ENCODE data around the gene EIF5.

EIF5 gene

GRCh38 chr14:103333754-103334643 is at the start of gene EIF5:
EIF5 (plus strand) TSS chr14:103334237; CDS start chr14:103335861, 1,624 bp downstream.
- peaks cover 19 to 28% of the 10 kb centered on the region in 2 donors for H3K4me1 ChIP-seq (ENCODE audit: control insufficient read depth in 1 of 2, insufficient read depth in 2 of 2, low read length in 2 of 2)
- peak within 1 kb of the TSS; percentile 96 to 97 for H3K9ac ChIP-seq (ENCODE audit: low read depth in 1 of 2, low read length in 2 of 2)
- H3K27me3 ChIP-seq (ENCODE audit: control insufficient read depth in 1 of 2, insufficient read depth in 2 of 2, low read length in 2 of 2), result no peaks in the 10 kb centered on the region
- peak within 1 kb of the TSS; percentile 100 for H3K27ac ChIP-seq (ENCODE audit: low read depth, low read length)
- peak within 1 kb of the TSS; percentile 89 to 91 for H3K4me3 ChIP-seq (ENCODE audit: low read depth in 1 of 2, low read length in 2 of 2)
- H3K36me3 ChIP-seq (ENCODE audit: control insufficient read depth in 1 of 2, insufficient read depth in 2 of 2, low read length in 2 of 2), result peaks cover 31 to 37% of the 10 kb centered on the region in 2 donors
- H3K9me3 ChIP-seq (ENCODE audit: control insufficient read depth in 1 of 2, low read length in 2 of 2), result no peaks in the 10 kb centered on the region

DNA sequence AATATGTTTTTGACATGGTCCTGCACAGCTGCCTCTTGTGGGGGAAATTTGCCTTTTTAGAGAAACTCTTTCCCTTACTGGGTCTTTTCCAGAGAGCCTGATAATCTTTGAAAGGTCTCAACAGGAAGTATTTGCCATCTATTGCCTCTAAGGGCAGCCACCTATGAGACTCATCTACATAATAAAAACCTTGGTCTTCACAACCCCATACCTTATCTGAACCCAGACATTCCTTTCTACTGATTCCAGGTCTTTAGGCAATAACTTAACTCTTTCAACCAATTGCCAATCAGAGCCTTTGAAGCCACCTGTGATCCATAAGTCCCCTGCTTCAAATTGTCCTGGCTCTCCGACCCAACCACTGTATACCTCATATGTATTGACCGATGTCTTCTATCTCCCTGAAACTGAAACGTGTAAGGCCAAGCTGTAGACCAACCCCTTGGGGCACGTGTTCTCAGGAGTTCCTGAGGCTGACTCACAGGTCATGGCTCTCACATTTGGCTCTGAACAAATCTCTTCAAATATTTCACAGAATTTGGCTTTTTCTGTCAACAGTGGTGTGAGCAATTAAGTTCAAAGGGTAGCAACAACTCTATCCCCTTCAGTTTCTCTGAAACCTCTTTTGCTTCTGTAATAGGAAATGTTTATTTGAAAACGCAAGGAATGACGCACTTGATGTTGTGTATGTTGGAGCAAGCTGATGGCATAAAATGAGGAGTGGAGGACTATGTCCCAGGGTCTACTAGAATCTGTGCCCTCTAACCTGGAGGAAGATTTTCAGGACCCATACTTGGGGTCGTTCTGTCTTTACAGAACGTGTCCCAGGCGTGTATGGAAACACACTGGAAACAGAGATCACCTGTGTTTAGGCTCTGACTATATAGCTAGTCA is 49.2 kb upstream of the EIF5 start:
- Histone ChIP-seq H3K9me3 (ENCODE audit: control insufficient read depth in 1 of 2, low read length in 2 of 2) (no peaks in the 10 kb centered on the region), H3K4me1 (ENCODE audit: control insufficient read depth in 1 of 2, insufficient read depth in 2 of 2, low read length in 2 of 2) (peaks cover 5 to 14% of the 10 kb centered on the region in 2 donors), H3K27me3 (ENCODE audit: control insufficient read depth in 1 of 2, insufficient read depth in 2 of 2, low read length in 2 of 2) (no peaks in the 10 kb centered on the region), H3K27ac (ENCODE audit: low read depth, low read length) (no peak overlapping the region), H3K36me3 (ENCODE audit: control insufficient read depth in 1 of 2, insufficient read depth in 2 of 2, low read length in 2 of 2) (no peaks in the 10 kb centered on the region), H3K4me3 (ENCODE audit: low read depth in 1 of 2, low read length in 2 of 2) (no peak overlapping the region), H3K9ac (ENCODE audit: low read depth in 1 of 2, low read length in 2 of 2) (no peak overlapping the region)

- no peaks in the 10 kb centered on the region for H3K27me3 ChIP-seq (ENCODE audit: control insufficient read depth in 1 of 2, insufficient read depth in 2 of 2, low read length in 2 of 2)
- peaks cover 5 to 12% of the 10 kb centered on the region in 2 donors for H3K4me1 ChIP-seq (ENCODE audit: control insufficient read depth in 1 of 2, insufficient read depth in 2 of 2, low read length in 2 of 2)
- no peaks in the 10 kb centered on the region for H3K9me3 ChIP-seq (ENCODE audit: control insufficient read depth in 1 of 2, low read length in 2 of 2)
- no peak overlapping the region for H3K27ac ChIP-seq (ENCODE audit: low read depth, low read length)
- no peak overlapping the region for H3K4me3 ChIP-seq (ENCODE audit: low read depth in 1 of 2, low read length in 2 of 2)
- H3K9ac ChIP-seq (ENCODE audit: low read depth in 1 of 2, low read length in 2 of 2), result no peak overlapping the region
- no peaks in the 10 kb centered on the region for H3K36me3 ChIP-seq (ENCODE audit: control insufficient read depth in 1 of 2, insufficient read depth in 2 of 2, low read length in 2 of 2)
Observed at GRCh38 chr14:103286460-103286859, 47.6 kb upstream of the EIF5 start.

DNA sequence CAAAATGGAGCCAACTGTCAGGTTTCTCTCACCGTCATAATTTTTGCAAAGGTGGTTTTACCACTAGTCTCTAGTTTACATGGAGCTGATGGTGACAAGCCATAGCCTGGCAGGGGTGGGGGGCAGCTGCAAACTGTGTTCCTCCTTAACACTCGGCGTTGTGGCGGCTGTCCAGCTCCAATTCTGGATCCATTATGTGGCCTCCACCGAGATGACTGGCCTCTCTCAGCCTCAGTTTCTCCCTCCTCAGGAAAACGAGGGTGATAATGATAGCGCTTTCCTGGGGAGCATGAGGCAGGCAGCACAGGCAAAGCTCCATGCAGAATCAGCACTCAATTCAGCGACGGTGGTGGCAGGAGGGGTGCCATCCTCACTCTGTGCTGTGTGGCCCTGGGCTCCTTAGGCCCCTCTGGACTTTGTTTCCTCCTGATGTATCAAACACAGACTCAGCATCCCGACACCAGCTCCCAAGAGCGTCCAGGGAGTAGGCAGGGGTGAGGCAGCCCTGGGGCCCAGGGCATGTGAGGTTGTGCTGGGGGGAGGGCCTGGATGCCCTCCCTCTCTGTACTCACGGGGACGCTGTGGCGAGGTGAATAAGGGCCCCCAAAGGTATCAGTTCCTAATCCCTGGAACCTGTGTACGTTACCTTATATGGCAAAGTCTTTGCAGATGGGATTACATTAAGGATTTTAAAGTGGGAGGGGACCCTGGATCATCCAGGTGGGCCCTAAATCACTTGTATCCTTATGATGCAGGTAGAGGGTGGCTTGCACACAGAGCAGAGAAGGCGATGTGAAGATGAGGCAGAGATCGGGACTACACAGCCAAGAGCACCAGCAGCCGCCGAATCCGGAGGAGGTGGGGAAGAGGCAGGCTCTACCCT is 46.8 kb upstream of the EIF5 start:
- H3K9ac ChIP-seq (ENCODE audit: low read depth in 1 of 2, low read length in 2 of 2), result no peak overlapping the region
- no peaks in the 10 kb centered on the region for H3K27me3 ChIP-seq (ENCODE audit: control insufficient read depth in 1 of 2, insufficient read depth in 2 of 2, low read length in 2 of 2)
- peaks cover 0 to 7% of the 10 kb centered on the region in 2 donors for H3K4me1 ChIP-seq (ENCODE audit: control insufficient read depth in 1 of 2, insufficient read depth in 2 of 2, low read length in 2 of 2)
- no peaks in the 10 kb centered on the region for H3K36me3 ChIP-seq (ENCODE audit: control insufficient read depth in 1 of 2, insufficient read depth in 2 of 2, low read length in 2 of 2)
- H3K4me3 ChIP-seq (ENCODE audit: low read depth in 1 of 2, low read length in 2 of 2), result no peak overlapping the region
- no peak overlapping the region for H3K27ac ChIP-seq (ENCODE audit: low read depth, low read length)
- no peaks in the 10 kb centered on the region for H3K9me3 ChIP-seq (ENCODE audit: control insufficient read depth in 1 of 2, low read length in 2 of 2)

GRCh38 chr14:103288076-103288766 is 45.8 kb upstream of the EIF5 start:
- H3K36me3 ChIP-seq (ENCODE audit: control insufficient read depth in 1 of 2, insufficient read depth in 2 of 2, low read length in 2 of 2), result no peaks in the 10 kb centered on the region
- no peaks in the 10 kb centered on the region for H3K27me3 ChIP-seq (ENCODE audit: control insufficient read depth in 1 of 2, insufficient read depth in 2 of 2, low read length in 2 of 2)
- H3K9ac ChIP-seq (ENCODE audit: low read depth in 1 of 2, low read length in 2 of 2), result no peak overlapping the region
- no peak overlapping the region for H3K4me3 ChIP-seq (ENCODE audit: low read depth in 1 of 2, low read length in 2 of 2)
- no peak overlapping the region for H3K27ac ChIP-seq (ENCODE audit: low read depth, low read length)
- H3K9me3 ChIP-seq (ENCODE audit: control insufficient read depth in 1 of 2, low read length in 2 of 2), result no peaks in the 10 kb centered on the region
- H3K4me1 ChIP-seq (ENCODE audit: control insufficient read depth in 1 of 2, insufficient read depth in 2 of 2, low read length in 2 of 2), result peaks cover 0 to 7% of the 10 kb centered on the region in 2 donors

DNA sequence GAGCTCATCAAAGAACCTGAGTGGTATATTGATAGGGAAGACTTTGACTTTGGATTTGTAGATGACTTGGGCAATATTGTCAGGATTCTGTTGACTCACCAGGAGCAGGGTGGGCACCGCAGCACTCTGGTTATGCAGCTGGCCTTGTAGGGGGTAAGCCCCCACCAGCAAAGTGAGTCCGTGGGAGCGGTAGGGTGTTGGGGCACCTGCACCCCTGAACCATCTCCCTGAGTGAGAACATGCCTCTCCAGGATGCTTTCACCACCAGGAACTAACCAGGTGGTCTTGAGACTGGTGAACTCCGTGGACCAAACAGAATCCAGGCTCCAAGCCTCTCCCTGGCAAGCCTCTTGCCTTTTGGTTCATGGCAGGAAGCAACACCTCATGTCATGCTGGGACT is 44.0 kb upstream of the EIF5 start:
- Histone ChIP-seq H3K4me1 (ENCODE audit: control insufficient read depth in 1 of 2, insufficient read depth in 2 of 2, low read length in 2 of 2) (no peaks in the 10 kb centered on the region), H3K4me3 (ENCODE audit: low read depth in 1 of 2, low read length in 2 of 2) (no peak overlapping the region), H3K9me3 (ENCODE audit: control insufficient read depth in 1 of 2, low read length in 2 of 2) (no peaks in the 10 kb centered on the region), H3K9ac (ENCODE audit: low read depth in 1 of 2, low read length in 2 of 2) (no peak overlapping the region), H3K27ac (ENCODE audit: low read depth, low read length) (no peak overlapping the region), H3K36me3 (ENCODE audit: control insufficient read depth in 1 of 2, insufficient read depth in 2 of 2, low read length in 2 of 2) (no peaks in the 10 kb centered on the region), H3K27me3 (ENCODE audit: control insufficient read depth in 1 of 2, insufficient read depth in 2 of 2, low read length in 2 of 2) (no peaks in the 10 kb centered on the region)

DNA sequence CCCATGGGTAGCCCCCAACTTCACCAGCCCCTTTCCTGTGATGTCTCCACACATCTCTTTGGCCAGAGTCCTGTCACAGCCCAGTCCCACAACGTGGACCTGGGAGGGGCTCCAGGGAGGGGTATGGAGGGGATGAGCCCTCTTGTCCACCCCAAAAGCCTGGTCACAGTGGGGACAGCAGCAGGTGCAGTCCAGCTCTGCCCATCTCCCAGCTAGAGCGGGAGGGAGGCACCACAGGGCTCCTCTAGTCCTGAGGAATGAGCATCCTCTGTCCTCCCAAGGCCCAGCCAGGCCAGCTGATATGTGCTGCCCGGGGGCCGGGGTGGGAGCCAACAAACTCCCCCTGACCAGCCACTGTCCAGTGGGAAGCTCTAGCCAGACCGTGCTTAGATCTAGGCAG is 43.5 kb upstream of the EIF5 start:
- Histone ChIP-seq H3K9ac (ENCODE audit: low read depth in 1 of 2, low read length in 2 of 2) (no peak overlapping the region), H3K9me3 (ENCODE audit: control insufficient read depth in 1 of 2, low read length in 2 of 2) (no peaks in the 10 kb centered on the region), H3K27ac (ENCODE audit: low read depth, low read length) (no peak overlapping the region), H3K4me1 (ENCODE audit: control insufficient read depth in 1 of 2, insufficient read depth in 2 of 2, low read length in 2 of 2) (no peaks in the 10 kb centered on the region), H3K36me3 (ENCODE audit: control insufficient read depth in 1 of 2, insufficient read depth in 2 of 2, low read length in 2 of 2) (no peaks in the 10 kb centered on the region), H3K27me3 (ENCODE audit: control insufficient read depth in 1 of 2, insufficient read depth in 2 of 2, low read length in 2 of 2) (no peaks in the 10 kb centered on the region), H3K4me3 (ENCODE audit: low read depth in 1 of 2, low read length in 2 of 2) (no peak overlapping the region)

DNA sequence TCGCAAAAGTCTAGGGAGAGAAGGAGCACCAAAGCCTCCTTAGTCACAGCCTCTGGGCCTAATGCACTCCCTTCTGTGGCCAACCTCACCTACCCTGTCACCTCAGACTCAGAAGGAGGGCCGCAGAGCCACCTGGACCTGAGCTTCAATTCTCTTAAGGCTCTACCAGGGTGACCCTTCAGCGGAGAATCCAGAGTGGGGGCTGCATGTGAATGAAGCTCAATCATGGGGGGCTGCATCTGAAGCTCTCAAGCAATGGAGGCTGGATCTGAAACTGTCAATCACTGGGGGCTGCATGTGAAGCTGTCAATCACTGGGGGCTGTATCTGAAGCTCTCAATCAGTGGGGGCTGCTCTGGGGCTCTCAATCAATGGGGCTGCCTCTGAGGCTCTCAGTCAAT is 43.1 kb upstream of the EIF5 start:
- Histone ChIP-seq H3K27me3 (ENCODE audit: control insufficient read depth in 1 of 2, insufficient read depth in 2 of 2, low read length in 2 of 2) (no peaks in the 10 kb centered on the region), H3K36me3 (ENCODE audit: control insufficient read depth in 1 of 2, insufficient read depth in 2 of 2, low read length in 2 of 2) (no peaks in the 10 kb centered on the region), H3K27ac (ENCODE audit: low read depth, low read length) (no peak overlapping the region), H3K9ac (ENCODE audit: low read depth in 1 of 2, low read length in 2 of 2) (no peak overlapping the region), H3K4me3 (ENCODE audit: low read depth in 1 of 2, low read length in 2 of 2) (no peak overlapping the region), H3K9me3 (ENCODE audit: control insufficient read depth in 1 of 2, low read length in 2 of 2) (no peaks in the 10 kb centered on the region), H3K4me1 (ENCODE audit: control insufficient read depth in 1 of 2, insufficient read depth in 2 of 2, low read length in 2 of 2) (no peaks in the 10 kb centered on the region)

Data from duodenal mucosa (tissue), 2 donors.